Calu3 (cell line): ENCODE results near the gene COQ3. TPM values are rescaled to one million over a fixed set of nuclear protein-coding genes. Genes with fewer than 3 reads are reported as not detected.
A peak's percentile ranks its signal among the peaks of the same experiment; 100 is the strongest.
"Not testable (repeated sequence)": the region's sequence is repeated elsewhere in the genome, so short reads cannot be mapped to it uniquely, and the experiment has no call there.

Experiments used
- BruUV-seq: library from RNA; stranded (reverse); fragments of 400-500 nt; replicated peaks from 2 replicates; lab custom pipeline; 2021; lab: Mats Ljungman, UMichigan
- CTCF ChIA-PET: fragments of 300-600 bp; sonication (Branson Sonifier 250); formaldehyde crosslinking; loops from one replicate; lab custom pipeline; 2022; ENCODE audit warnings: antibody characterized with exemption; lab: Charles Lee
- DNase-seq: peaks from one replicate; pipeline ENCODE4 v3.0.0; 2022
- H3K27ac Mint-ChIP-seq: one replicate; pipeline ENCODE4 v1.8.0; 2022; ENCODE audit warnings: mixed read lengths; ENCODE audit not compliant: unreplicated experiment
- H3K27me3 Mint-ChIP-seq: one replicate; pipeline ENCODE4 v1.8.0; 2022; ENCODE audit warnings: mixed read lengths; ENCODE audit not compliant: unreplicated experiment
- H3K36me3 Mint-ChIP-seq: one replicate; pipeline ENCODE4 v1.8.0; 2022; ENCODE audit warnings: mild to moderate bottlenecking, moderate library complexity, mixed read lengths; ENCODE audit not compliant: insufficient read depth, unreplicated experiment
- H3K4me1 Mint-ChIP-seq: one replicate; pipeline ENCODE4 v1.8.0; 2022; ENCODE audit warnings: mild to moderate bottlenecking, low read depth, mixed read lengths; ENCODE audit not compliant: unreplicated experiment
- H3K4me3 Mint-ChIP-seq: one replicate; pipeline ENCODE4 v1.8.0; 2022; ENCODE audit warnings: mild to moderate bottlenecking, low read depth, moderate library complexity, mixed read lengths; ENCODE audit not compliant: unreplicated experiment
- H3K9me3 Mint-ChIP-seq: one replicate; pipeline ENCODE4 v1.8.0; 2022; ENCODE audit warnings: low read depth, mixed read lengths; ENCODE audit not compliant: unreplicated experiment
- CTCF ChIP-seq: fragments of 200-600 bp; IDR thresholded peaks from one replicate; pipeline ENCODE4 v1.8.0; 2022; ENCODE audit warnings: antibody characterized with exemption; ENCODE audit not compliant: unreplicated experiment
- intact Hi-C: fragments of 100-400 bp; cut with micrococcal nuclease; formaldehyde crosslinking; loops from one replicate; pipeline ENCODE4 v1.10.0; 2022; ENCODE audit not compliant: unreplicated experiment
- total RNA-seq: library from RNA; stranded (reverse); gene quantifications from 2 replicates; pipeline ENCODE4 v1.2.3, GENCODE V29; 2022

The COQ3 gene
- total RNA-seq, 1 experiment from 2014 or later: 7.6 TPM

GRCh38 chr6:99341862-99342455 lies 52.0 kb downstream of the COQ3 start:
- Mint-ChIP-seq H3K27ac (no peak overlapping the region), H3K9me3 (no peaks in the 10 kb centered on the region), H3K36me3 (no peaks in the 10 kb centered on the region), H3K4me3 (no peak overlapping the region), H3K4me1 (peaks cover 14% of the 10 kb centered on the region), H3K27me3 (peaks cover 13% of the 10 kb centered on the region)
- intact Hi-C loops: loop anchor here (10.0 kb wide), 1 partner anchor 413 kb away; no protein-coding TSS in a partner anchor
- DNase-seq: no peak
- CTCF ChIA-PET: interaction anchor here (0.7 kb wide), 1 partner anchor 10 kb away, joined by 5 read pairs; no protein-coding TSS in a partner anchor
- no TSS peak for BruUV-seq
- no peak for TF ChIP-seq CTCF

- H3K4me1 Mint-ChIP-seq: no peaks in the 10 kb centered on the region
- H3K36me3 Mint-ChIP-seq: no peaks in the 10 kb centered on the region
- no peak overlapping the region for H3K27ac Mint-ChIP-seq
- CTCF ChIA-PET: no interaction called here
- no TSS peak for BruUV-seq
- H3K27me3 Mint-ChIP-seq: peaks cover 1% of the 10 kb centered on the region
- intact Hi-C loops: no loop called here
- no peak overlapping the region for H3K4me3 Mint-ChIP-seq
- DNase-seq: no peak
- TF ChIP-seq CTCF: no peak
- no peaks in the 10 kb centered on the region for H3K9me3 Mint-ChIP-seq
These were observed 55.8 kb downstream of the COQ3 start for GRCh38 chr6:99338188-99338587.

GRCh38 chr6:99335298-99335697 lies 58.7 kb downstream of the COQ3 start:
- CTCF ChIA-PET, H3K27me3 Mint-ChIP-seq, H3K4me1 Mint-ChIP-seq, H3K9me3 Mint-ChIP-seq, DNase-seq, H3K36me3 Mint-ChIP-seq, H3K27ac Mint-ChIP-seq, BruUV-seq, intact Hi-C loops, H3K4me3 Mint-ChIP-seq: not testable (repeated sequence)

GRCh38 chr6:99334526-99335127 lies 59.4 kb downstream of the COQ3 start:
- Mint-ChIP-seq H3K27me3 (no peaks in the 10 kb centered on the region), H3K27ac (no peak overlapping the region), H3K36me3 (no peaks in the 10 kb centered on the region), H3K9me3 (no peaks in the 10 kb centered on the region), H3K4me1 (no peaks in the 10 kb centered on the region), H3K4me3 (no peak overlapping the region)
- peak; percentile 47 for TF ChIP-seq CTCF
- intact Hi-C loops: loop anchor here (1.0 kb wide), 1 partner anchor 59 kb away; no protein-coding TSS in a partner anchor
- no TSS peak for BruUV-seq
- CTCF ChIA-PET: interaction anchor here (0.6 to 1.0 kb wide), 8 partner anchors 10 to 489 kb away, joined by 3 to 13 read pairs (median 4); partner anchors contain the start of genes COQ3 and FAXC
- DNase-seq: peak; percentile 45

- no peaks in the 10 kb centered on the region for H3K4me1 Mint-ChIP-seq
- CTCF ChIA-PET: no interaction called here
- no peak overlapping the region for H3K27ac Mint-ChIP-seq
These were observed 60.9 kb downstream of the COQ3 start for GRCh38 chr6:99333068-99333467.

More at GRCh38 chr6:99333068-99333467, 60.9 kb downstream of the COQ3 start:
- no peaks in the 10 kb centered on the region for H3K9me3 Mint-ChIP-seq
- H3K27me3 Mint-ChIP-seq: no peaks in the 10 kb centered on the region
- no peak for DNase-seq
- no TSS peak for BruUV-seq
- intact Hi-C loops: no loop called here
- no peak for TF ChIP-seq CTCF
- H3K4me3 Mint-ChIP-seq: no peak overlapping the region
- H3K36me3 Mint-ChIP-seq: no peaks in the 10 kb centered on the region
